Activated CD8-positive, alpha-beta memory T cell treated with anti-CD3 and anti-CD28 coated beads, Interleukin-2, amount 10 ng/mL, durations not matched to agents 7 days and 5 days (primary cell): ENCODE data around the gene H1-8. TPM values are rescaled to one million over a fixed set of nuclear protein-coding genes. Genes with fewer than 3 reads are reported as not detected.

ENCODE experiments used
- ATAC-seq: fragments of 150-1000 bp; cut with Tn5 transposase; one replicate; pipeline ENCODE4 v1.10.0; 2021; ENCODE audit warnings: moderate library complexity
- CTCF ChIA-PET: fragments of 350-600 bp; sonication (Branson Sonifier 250); formaldehyde crosslinking; loops from one replicate; lab custom pipeline; 2021; ENCODE audit warnings: antibody characterized with exemption; lab: Charles Lee
- DNase-seq: peaks from one replicate; pipeline ENCODE4 v3.0.0-alpha.2; 2020
- H3K27ac Mint-ChIP-seq: one replicate; pipeline ENCODE4 v1.8.0; 2021; ENCODE audit warnings: mild to moderate bottlenecking, mixed read lengths
- H3K27me3 Mint-ChIP-seq: one replicate; pipeline ENCODE4 v1.8.0; 2021; ENCODE audit warnings: mixed read lengths
- H3K36me3 Mint-ChIP-seq: one replicate; pipeline ENCODE4 v1.8.0; 2021; ENCODE audit warnings: mild to moderate bottlenecking, mixed read lengths
- H3K4me1 Mint-ChIP-seq: one replicate; pipeline ENCODE4 v1.8.0; 2021; ENCODE audit warnings: mixed read lengths
- H3K4me3 Mint-ChIP-seq: one replicate; pipeline ENCODE4 v1.8.0; 2021; ENCODE audit warnings: mild to moderate bottlenecking, moderate library complexity, mixed read lengths
- H3K9me3 Mint-ChIP-seq: one replicate; pipeline ENCODE4 v1.8.0; 2022; ENCODE audit warnings: low read depth, mixed read lengths
- total RNA-seq, 2 experiments: library from RNA; stranded (reverse); gene quantifications; one replicate each; pipeline ENCODE4 v1.2.3, GENCODE V29; 2021

Gene H1-8
- total RNA-seq, 2 experiments from 2014 or later, result not detected

DNA sequence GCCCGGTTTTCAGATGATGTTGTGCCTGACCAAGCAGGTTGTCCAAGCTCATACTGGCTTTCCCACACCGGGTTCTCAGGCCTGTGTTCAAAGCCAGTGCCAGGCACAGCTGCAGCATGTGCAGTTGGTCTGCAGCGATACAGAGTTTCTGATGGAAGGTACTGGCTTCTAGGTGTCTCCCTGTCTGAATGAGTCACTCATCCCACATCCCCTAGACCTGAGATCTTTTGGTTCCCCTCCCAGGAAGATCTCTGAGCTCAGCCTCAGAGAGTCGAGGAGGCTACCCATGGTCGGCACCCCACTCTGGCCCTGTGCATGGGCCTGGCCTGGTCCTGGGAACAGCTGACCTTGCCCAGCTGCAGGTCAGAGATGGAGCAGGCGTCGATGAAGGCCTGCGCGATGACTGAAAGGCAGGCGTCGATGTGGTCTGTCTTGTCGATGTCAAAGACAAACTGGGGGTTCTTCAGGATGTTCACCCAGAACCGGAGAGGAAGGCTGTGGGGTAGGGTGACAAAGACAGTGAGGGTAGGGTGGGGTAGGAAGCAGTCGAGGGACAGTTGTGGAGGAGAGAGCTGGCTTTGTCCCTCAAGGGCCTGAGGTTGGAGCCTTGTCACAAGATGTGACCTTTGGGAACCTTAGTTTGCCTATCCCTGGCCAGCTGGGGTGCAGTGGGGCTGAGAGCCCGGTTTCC, 15.3 kb downstream of the H1-8 start:
- no peaks in the 10 kb centered on the region for H3K9me3 Mint-ChIP-seq
- peaks cover 12% of the 10 kb centered on the region for H3K27me3 Mint-ChIP-seq
- no peak for DNase-seq
- CTCF ChIA-PET, result interaction anchor here (0.7 kb wide), 1 partner anchor 68 kb away, joined by 3 read pairs; no protein-coding TSS in a partner anchor
- H3K27ac Mint-ChIP-seq, result no peak overlapping the region
- H3K4me3 Mint-ChIP-seq, result no peak overlapping the region
- H3K4me1 Mint-ChIP-seq, result peaks cover 27% of the 10 kb centered on the region
- ATAC-seq, result peak; percentile 28
- H3K36me3 Mint-ChIP-seq, result no peaks in the 10 kb centered on the region

- no peak overlapping the region for H3K4me3 Mint-ChIP-seq
- ATAC-seq (no peak), DNase-seq (no peak)
- peaks cover 22% of the 10 kb centered on the region for H3K4me1 Mint-ChIP-seq
- CTCF ChIA-PET, result interaction anchor here (0.7 kb wide), 1 partner anchor 69 kb away, joined by 3 read pairs; no protein-coding TSS in a partner anchor
- H3K36me3 Mint-ChIP-seq, result no peaks in the 10 kb centered on the region
- H3K27ac Mint-ChIP-seq, result no peak overlapping the region
- peaks cover 9% of the 10 kb centered on the region for H3K27me3 Mint-ChIP-seq
- H3K9me3 Mint-ChIP-seq, result no peaks in the 10 kb centered on the region
These were observed 16.0 kb downstream of the H1-8 start for GRCh38 chr3:129558772-129559564.

DNA sequence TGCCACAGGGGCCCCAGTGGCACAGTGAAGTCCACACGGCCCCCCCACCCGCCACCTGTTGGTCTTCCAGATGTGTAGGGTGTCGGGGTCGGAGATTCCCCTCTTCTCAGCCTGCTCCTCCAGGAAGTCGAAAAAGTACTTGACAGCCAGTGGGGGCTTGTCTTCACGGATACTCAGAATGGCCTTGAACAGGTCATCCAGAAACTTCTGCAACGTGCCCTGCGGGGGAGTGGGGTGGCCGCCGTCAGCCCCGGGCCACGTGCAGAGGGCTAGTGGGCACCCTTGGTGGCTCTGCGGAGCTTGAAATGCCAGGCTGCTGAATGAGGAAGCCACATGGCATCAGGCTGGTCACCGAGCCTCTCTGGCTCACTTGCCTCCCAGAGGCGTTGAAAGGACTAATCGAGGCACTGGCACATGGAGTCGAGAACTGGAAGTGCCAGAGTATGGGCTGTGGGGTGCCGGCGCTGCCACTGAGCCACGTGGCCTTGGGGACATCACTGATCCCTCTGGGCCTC, 16.6 kb downstream of the H1-8 start:
- Mint-ChIP-seq H3K4me1 (peaks cover 17% of the 10 kb centered on the region), H3K4me3 (no peak overlapping the region), H3K27me3 (peaks cover 4% of the 10 kb centered on the region), H3K9me3 (no peaks in the 10 kb centered on the region), H3K36me3 (no peaks in the 10 kb centered on the region), H3K27ac (no peak overlapping the region)
- CTCF ChIA-PET, result no interaction called here
- ATAC-seq (no peak), DNase-seq (no peak)

GRCh38 chr3:129560269-129560787, 17.4 kb downstream of the H1-8 start:
- Mint-ChIP-seq H3K27ac (no peak overlapping the region), H3K9me3 (no peaks in the 10 kb centered on the region)

GRCh38 chr3:129560911-129561594, 18.1 kb downstream of the H1-8 start:
- no peaks in the 10 kb centered on the region for H3K36me3 Mint-ChIP-seq
- CTCF ChIA-PET, result no interaction called here
- H3K27ac Mint-ChIP-seq, result no peak overlapping the region
- ATAC-seq (no peak), DNase-seq (no peak)
- no peaks in the 10 kb centered on the region for H3K9me3 Mint-ChIP-seq
- H3K4me3 Mint-ChIP-seq, result no peak overlapping the region
- no peaks in the 10 kb centered on the region for H3K27me3 Mint-ChIP-seq
- H3K4me1 Mint-ChIP-seq, result peaks cover 9% of the 10 kb centered on the region

More at GRCh38 chr3:129560269-129560787, 17.4 kb downstream of the H1-8 start:
- no peaks in the 10 kb centered on the region for H3K27me3 Mint-ChIP-seq
- no peak overlapping the region for H3K4me3 Mint-ChIP-seq
- CTCF ChIA-PET, result no interaction called here
- H3K4me1 Mint-ChIP-seq, result peaks cover 14% of the 10 kb centered on the region
- H3K36me3 Mint-ChIP-seq, result no peaks in the 10 kb centered on the region
- no peak for DNase-seq
- no peak for ATAC-seq

GRCh38 chr3:129561619-129562248, 18.8 kb downstream of the H1-8 start:
- H3K27me3 Mint-ChIP-seq, result no peaks in the 10 kb centered on the region
- ATAC-seq, result no peak
- H3K4me1 Mint-ChIP-seq, result peaks cover 9% of the 10 kb centered on the region
- DNase-seq, result no peak
- no peaks in the 10 kb centered on the region for H3K9me3 Mint-ChIP-seq
- H3K4me3 Mint-ChIP-seq, result no peak overlapping the region
- H3K27ac Mint-ChIP-seq, result no peak overlapping the region
- CTCF ChIA-PET, result no interaction called here
- no peaks in the 10 kb centered on the region for H3K36me3 Mint-ChIP-seq

- Mint-ChIP-seq H3K4me3 (no peak overlapping the region), H3K27ac (no peak overlapping the region), H3K9me3 (no peaks in the 10 kb centered on the region), H3K4me1 (peaks cover 7% of the 10 kb centered on the region), H3K36me3 (no peaks in the 10 kb centered on the region), H3K27me3 (no peaks in the 10 kb centered on the region)
- CTCF ChIA-PET, result no interaction called here
- ATAC-seq, result no peak
- no peak for DNase-seq
These were observed 19.8 kb downstream of the H1-8 start for GRCh38 chr3:129562803-129563202.

- ATAC-seq (no peak), DNase-seq (no peak)
- Mint-ChIP-seq H3K4me1 (peaks cover 4% of the 10 kb centered on the region), H3K9me3 (no peaks in the 10 kb centered on the region), H3K36me3 (no peaks in the 10 kb centered on the region), H3K27me3 (no peaks in the 10 kb centered on the region), H3K4me3 (no peak overlapping the region), H3K27ac (no peak overlapping the region)
- CTCF ChIA-PET, result no interaction called here
These were observed 20.4 kb downstream of the H1-8 start for GRCh38 chr3:129563332-129563731.

- no peak for ATAC-seq
- peaks cover 2% of the 10 kb centered on the region for H3K4me1 Mint-ChIP-seq
These were observed 21.0 kb downstream of the H1-8 start for GRCh38 chr3:129563850-129564535.

GRCh38 chr3:129564981-129565644, 22.1 kb downstream of the H1-8 start:
- peaks cover 2% of the 10 kb centered on the region for H3K4me1 Mint-ChIP-seq
- H3K36me3 Mint-ChIP-seq, result no peaks in the 10 kb centered on the region
- CTCF ChIA-PET, result no interaction called here
- no peaks in the 10 kb centered on the region for H3K9me3 Mint-ChIP-seq
- ATAC-seq, result no peak
- H3K4me3 Mint-ChIP-seq, result no peak overlapping the region
- H3K27ac Mint-ChIP-seq, result no peak overlapping the region
- no peaks in the 10 kb centered on the region for H3K27me3 Mint-ChIP-seq
- no peak for DNase-seq

More at GRCh38 chr3:129563850-129564535, 21.0 kb downstream of the H1-8 start:
- Mint-ChIP-seq H3K27ac (no peak overlapping the region), H3K27me3 (no peaks in the 10 kb centered on the region), H3K9me3 (no peaks in the 10 kb centered on the region), H3K36me3 (no peaks in the 10 kb centered on the region), H3K4me3 (no peak overlapping the region)
- CTCF ChIA-PET, result no interaction called here
- DNase-seq, result no peak

DNA sequence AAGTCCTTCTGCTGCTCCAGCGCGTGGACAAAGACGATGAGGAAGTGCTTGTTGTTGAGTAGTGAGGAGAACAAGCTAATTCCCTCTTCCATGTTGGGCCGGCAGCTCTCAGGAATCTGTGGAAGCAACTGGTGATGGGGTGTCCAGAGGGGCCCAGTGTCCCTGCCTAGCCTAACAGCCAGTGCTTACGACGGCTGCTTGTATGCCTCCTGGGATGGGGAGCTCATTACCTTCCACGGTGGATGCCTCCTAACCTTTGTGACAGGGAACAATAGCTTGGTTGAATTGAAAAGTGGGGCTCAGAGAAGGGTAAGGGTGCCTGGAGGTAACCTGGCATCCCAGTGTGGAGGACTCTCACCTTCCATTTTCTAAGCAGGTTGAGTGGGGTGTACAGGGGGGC, 22.9 kb downstream of the H1-8 start:
- CTCF ChIA-PET, result interaction anchor here (1.3 kb wide), 1 partner anchor 97 kb away, joined by 3 read pairs; no protein-coding TSS in a partner anchor
- H3K4me3 Mint-ChIP-seq, result no peak overlapping the region
- ATAC-seq (no peak), DNase-seq (no peak)
- no peaks in the 10 kb centered on the region for H3K36me3 Mint-ChIP-seq
- no peak overlapping the region for H3K27ac Mint-ChIP-seq
- no peaks in the 10 kb centered on the region for H3K27me3 Mint-ChIP-seq
- no peaks in the 10 kb centered on the region for H3K9me3 Mint-ChIP-seq
- H3K4me1 Mint-ChIP-seq, result peaks cover 2% of the 10 kb centered on the region

- H3K27me3 Mint-ChIP-seq, result no peaks in the 10 kb centered on the region
- no peaks in the 10 kb centered on the region for H3K9me3 Mint-ChIP-seq
- no peaks in the 10 kb centered on the region for H3K36me3 Mint-ChIP-seq
- no peak overlapping the region for H3K27ac Mint-ChIP-seq
- ATAC-seq (no peak), DNase-seq (no peak)
- CTCF ChIA-PET, result interaction anchor here (2.0 kb wide), 1 partner anchor 10 kb away, joined by 7 read pairs; no protein-coding TSS in a partner anchor
- peaks cover 2% of the 10 kb centered on the region for H3K4me1 Mint-ChIP-seq
- H3K4me3 Mint-ChIP-seq, result no peak overlapping the region
These were observed 24.3 kb downstream of the H1-8 start for GRCh38 chr3:129567176-129567705.
